GM23338 (cell line): ENCODE results near the gene GHR.
A peak's percentile ranks its signal among the peaks of the same experiment; 100 is the strongest.

ENCODE experiments used
- CTCF ChIP-seq, 2 experiments: fragments of 200-600 bp in 1 of 2; sonication (generic) in 1 of 2; conservative IDR thresholded peaks; 2 replicates each; pipeline versions ENCODE4 v1.5.1 to v1.6.1; 2016 to 2017; ENCODE audit warnings: antibody characterized with exemption in 2 of 2, low read depth in 2 of 2, mild to moderate bottlenecking in 2 of 2, moderate library complexity in 1 of 2
- EZH2 ChIP-seq: fragments of 200-600 bp; sonication (generic); IDR thresholded peaks from one replicate; pipeline ENCODE4 v1.8.0; 2017; ENCODE audit warnings: antibody characterized with exemption, mild to moderate bottlenecking, low read depth; ENCODE audit not compliant: unreplicated experiment
- REST ChIP-seq: IDR thresholded peaks from one replicate; pipeline ENCODE4 v1.6.1; 2018; ENCODE audit warnings: antibody characterized with exemption; ENCODE audit not compliant: unreplicated experiment

DNA sequence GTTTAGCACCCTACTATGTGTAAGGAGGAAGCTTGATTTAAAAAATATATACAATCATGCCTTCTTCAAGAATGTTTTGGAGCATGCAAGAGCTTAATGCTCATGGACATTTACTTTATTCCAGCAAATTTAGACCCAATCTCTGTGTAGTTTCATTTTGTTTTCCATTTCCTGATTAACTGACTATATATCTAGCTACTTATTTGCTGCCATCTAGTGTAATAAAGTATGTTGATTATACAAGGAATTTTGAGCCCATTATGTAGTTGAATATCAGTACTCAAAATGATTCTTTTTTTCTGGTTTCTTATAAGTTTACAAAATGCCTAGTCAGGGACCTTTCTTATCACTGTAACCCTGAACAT, 233.4 kb downstream of the GHR start:
- no peak for TF ChIP-seq EZH2
- peak in 1 of 2 experiments; percentile 28; a peak in 2 of 4 replicates for TF ChIP-seq CTCF (conservative IDR thresholded peaks at IDR 0.05; ENCODE audit: low read depth in 2 of 2)
- no peak for TF ChIP-seq REST
